Measurements from ENCODE around the gene MYRIP.

The MYRIP gene

DNA sequence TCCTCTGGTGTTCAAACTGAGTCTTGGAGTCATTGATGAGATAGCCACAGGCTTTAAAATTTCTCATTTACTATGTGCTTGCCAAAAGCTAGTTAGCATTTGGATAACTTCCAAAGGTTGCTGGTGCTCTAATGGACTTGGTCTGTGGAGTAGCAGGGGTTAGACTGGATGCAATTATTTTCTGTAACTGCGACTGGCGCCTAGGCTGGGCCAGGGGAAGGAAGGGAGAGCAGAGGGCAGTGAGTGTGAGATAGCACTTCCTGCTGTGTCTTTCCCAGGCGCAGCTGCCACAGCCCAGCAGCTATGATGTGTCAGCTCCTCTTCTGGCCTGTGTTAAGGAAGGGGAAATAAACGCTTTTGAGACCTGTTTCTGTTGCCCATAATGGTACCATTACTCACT lies 98.6 kb downstream of the MYRIP start:
- DNase-seq (ENCODE audit: low spot score) = no peak

DNA sequence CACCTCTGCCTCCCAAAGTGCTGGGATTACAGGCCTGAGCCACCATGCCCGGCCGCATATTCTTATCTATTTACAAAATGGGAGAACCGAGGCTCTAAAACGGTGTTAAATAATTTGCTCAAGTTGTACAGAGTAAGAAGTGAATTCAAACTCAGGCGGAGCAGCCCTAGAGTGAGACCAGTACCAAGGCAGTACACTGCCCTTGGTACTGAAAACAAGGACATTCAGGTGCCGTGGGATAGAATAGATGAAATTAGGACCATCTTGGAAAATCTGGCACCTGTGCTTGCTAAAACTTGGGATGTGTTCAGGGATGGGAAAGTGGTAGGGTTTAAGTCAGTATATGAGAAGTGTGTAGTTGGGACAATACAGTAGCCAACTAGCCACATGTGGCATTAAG lies 100.7 kb downstream of the MYRIP start:
- no peak for DNase-seq (ENCODE audit: low spot score)

DNA sequence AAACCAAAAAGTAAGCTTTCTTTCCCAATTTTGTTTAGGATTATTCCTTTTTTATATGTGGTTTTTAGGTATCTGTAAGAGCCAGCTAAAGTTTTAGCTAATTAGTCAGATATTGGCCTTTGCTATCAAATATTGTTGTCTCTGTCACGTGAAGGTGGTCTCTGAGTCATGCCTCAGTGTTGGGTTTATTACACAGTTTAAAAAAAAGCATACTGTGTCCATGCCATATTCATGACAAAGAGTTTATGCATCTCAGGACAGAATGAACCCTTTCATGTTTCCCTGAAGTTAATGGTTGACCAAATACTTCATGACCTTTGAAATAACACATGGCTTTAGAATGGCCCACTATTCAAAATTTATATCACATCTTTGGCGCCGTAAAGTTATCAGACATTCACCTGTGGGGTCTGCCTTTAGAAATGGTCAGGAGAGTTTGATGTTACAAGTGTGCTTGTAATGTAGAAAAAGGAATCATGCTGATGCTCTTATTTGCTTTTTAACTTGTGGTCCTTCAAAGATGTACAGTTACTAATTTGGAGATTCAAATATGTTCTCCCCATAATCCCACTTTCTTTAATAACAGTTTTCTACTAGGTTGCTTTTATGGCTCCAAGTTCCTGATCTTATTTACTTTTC lies 101.5 kb downstream of the MYRIP start:
- DNase-seq (ENCODE audit: low spot score) = no peak

DNA sequence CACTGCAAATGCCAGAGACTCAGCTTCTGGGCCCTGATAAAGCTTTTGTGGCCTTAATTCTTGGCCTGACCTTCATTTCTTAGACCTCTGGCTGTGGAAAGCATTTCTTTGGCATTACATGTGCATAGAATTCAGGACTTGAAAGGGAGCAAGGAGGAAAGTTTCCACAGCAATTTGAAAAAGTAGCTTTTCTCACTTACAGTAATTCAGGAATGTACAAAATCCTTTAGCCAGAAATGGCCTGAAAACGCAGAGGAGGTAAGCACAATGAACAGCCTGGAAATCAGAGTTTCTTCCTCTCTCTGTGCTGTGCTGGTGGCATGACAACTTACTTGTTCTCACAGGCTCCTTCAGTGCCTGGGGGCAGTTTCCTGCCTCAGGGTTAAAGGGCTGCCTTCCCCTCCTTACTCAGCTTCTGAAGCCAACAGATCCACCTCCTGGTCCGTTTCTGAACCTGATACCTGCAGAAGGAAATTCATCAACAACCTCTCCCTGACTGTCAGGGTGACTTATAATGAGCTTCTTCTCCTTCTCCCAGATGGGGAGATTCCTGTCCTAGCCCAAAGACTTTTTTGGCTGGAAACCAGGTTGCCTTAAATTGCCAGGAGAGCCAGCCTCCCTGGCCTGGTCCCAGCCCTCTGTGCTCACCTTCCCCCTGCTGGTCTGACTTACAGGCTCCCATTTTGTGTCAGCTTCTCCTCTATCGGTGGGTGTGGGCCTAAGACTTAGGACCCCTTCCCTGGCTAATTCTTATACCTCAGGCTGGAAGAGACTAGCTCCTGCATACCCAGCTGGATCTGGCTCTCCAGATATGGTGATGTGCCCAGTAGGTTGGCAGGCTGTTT lies 102.3 kb downstream of the MYRIP start:
- DNase-seq (ENCODE audit: low spot score) = no peak

DNA sequence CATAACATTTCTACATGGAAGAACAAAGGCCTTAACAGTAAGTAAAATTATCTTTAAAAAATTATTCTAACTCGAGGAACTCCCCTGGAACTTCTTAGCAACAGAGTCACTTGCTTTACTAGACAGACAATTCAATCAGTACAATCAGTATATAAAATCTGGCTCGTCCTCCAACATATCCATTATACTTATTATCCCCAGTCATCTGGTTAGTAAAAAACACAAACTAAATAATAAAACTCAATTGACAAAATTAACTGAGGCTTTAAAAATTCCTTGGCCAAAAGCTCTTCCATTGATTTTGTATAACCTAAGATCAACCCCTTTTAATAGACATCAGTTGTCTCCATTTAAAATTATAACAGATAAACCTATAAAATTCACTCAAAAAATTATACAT lies 105.6 kb downstream of the MYRIP start:
- DNase-seq (ENCODE audit: low spot score) = no peak

DNA sequence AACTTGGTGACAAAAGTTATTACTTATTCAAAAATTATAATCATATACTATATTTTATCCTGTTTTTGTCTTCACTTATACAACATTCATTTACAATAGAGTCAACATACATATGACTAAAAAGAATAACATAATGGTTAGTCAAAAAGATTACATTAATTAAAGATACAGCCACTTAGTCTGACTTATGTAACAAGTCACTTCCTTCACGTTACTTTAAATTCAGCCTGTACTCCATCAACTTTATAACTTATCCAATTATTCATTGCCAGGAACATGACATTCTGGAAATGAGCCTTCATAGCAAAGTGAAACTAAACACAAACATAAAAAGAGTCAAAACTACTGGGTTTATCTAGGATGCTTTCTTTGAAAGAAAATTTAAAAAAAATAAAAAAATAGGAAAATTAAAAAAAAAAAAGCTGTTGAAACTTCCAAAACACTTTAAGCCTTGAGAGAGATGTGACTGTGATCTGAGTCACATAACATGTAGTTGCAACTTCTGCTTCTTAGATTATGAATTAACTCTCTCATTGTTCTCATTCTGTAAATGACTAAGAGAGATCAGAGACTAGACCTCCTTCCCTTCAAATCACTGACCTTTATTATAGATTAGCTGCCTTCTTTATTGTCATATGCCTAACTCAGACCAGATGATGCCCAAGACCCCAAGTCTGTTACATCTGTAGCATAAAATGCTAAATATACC lies 107.8 kb downstream of the MYRIP start:
- no peak for DNase-seq (ENCODE audit: low spot score)

DNA sequence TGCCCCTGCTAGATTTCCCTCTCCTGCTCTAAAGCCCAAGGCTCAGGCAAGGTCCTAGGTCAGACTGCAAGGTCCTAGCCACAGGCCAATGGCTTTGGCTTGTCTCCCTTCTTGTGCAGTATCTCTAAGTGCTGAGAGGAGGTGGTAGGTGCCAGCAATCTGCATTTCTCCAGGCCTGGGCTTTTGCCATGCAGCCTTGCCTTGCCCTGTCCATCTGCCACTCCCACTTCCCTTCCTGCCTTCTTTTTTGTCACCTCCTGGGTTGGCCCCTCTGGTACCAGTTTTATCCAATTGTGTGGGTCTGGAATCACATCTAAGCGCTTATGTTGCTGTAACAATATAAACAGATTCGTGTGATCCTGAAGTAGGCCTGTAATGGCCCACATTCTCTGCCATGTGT lies 109.9 kb downstream of the MYRIP start:
- DNase-seq (ENCODE audit: low spot score) = no peak

DNA sequence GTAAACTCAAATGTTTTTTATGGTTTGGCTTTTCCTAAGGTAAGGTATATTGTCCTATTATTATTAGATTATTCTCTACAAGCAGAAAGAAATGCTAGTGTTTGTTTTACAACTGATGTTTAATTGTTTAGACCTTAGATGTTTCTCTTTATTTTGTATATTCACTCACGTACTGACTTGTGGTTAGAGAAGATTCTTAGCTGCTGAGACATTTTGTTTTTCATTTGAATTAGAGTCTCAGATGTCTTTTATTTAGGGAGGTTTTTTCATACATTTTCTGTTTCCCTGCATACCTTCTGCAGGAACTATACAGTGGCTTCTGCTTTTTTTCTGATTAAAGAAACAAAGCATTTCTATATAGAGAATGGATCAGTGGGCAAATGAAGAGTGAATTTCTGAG lies 110.9 kb downstream of the MYRIP start:
- no peak for DNase-seq (ENCODE audit: low spot score)

DNA sequence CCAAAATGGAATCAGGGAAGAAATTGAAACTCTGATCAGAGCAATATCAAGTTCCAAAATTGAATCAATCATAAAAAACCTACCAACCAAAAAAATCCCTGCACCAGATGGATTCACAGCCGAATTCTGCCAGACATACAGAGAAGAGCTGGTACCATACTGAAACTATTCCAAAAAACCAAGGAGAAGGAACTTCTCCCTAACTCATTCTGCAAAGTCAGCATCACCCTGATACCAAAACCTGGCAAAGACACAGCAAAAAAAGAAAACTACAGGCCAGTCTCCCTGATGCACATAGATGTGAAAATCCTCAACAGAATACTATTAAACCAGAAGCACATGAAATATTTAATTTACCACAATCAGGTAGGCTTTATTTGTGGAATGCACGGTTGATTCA lies 118.1 kb downstream of the MYRIP start:
- DNase-seq (ENCODE audit: low spot score) = no peak

DNA sequence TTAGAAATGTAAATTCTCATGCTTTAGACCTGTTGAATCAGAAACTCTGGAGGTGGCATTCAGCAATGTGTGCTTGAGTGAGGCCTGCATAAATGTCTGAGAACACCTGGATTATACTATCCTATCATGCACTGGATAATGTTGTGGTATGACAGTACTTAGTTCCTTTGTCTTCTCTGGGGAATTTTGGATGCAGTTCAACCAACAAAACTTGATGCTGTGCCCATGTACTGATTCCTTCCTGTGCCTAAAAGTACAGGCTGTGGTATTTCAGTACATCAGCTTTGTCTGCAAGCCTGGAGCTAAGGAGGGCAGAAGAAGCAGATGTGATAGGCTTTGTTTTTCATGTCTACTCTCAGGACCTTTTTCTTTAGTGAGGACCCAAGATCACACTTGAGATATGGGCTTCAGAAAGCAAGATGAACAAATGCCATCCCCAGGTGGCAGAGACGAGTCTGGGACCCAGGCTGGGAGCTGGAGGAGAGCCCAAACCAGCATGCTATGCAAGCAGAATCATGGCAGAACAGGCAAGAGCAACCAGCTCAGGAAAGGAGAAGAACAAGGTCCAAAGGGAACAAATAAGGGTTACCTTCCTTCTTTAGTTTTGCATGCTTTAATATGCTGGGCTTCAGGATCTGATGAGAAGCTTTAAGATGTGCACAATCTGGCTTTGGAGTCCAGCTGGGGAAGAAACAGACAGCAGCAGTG lies 124.7 kb downstream of the MYRIP start:
- DNase-seq (ENCODE audit: low spot score) = no peak

DNA sequence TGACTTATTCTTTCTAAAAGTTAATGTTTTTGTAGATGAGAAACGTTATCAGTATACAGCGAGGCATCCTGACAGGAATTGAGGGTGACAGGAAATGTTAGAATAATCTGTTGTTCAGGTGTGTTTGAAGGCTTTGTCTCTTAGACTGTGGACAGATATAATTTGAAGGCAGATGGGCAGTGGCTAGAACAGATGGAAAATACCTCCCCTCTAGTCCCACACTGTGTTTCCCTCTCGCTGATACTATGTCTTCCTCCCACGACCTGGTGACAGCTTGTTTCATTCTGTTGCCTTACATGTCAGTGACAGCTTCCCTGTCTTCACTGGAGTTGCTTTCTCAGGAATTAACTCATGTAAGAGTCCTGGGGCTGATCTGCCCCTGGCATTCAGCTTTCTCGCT lies 125.3 kb downstream of the MYRIP start:
- no peak for DNase-seq (ENCODE audit: low spot score)

DNA sequence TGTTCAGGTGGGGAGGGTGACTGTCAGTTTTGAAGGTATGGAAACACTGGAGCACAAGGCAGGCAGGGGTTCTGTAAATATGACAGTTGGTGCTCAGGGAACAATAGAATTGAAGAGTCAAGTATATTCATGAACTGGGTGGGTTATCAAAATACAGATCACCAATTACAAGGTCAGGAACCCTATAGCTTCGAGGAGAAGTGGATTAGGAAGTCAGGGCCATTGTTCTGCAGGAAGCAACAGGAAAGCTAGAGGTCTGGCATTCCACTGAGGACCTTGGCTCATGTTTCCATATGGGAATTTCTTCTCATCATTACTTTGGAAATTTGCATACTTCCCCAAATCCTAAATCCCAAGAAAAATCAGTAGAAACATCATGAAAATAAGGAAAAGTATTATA lies 125.9 kb downstream of the MYRIP start:
- no peak for DNase-seq (ENCODE audit: low spot score)

DNA sequence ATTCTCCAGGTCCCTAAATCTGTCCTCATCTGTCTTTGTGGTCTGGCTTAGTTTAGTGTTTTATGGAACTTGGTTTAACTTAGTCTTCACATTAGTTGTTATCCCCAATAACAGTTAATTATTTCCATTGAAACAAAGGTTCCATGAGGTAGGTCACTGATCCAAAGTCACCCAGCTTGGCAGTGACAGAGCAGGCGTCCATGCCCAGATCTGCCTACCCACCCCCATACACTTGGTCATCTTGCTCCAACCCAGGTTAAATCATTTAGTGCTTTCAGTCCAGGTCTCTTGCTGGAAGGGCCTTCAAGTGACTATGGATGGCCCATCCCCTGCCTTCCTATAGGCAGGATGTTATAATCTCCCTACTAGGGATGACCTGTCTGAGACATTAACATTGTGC lies 127.4 kb downstream of the MYRIP start:
- DNase-seq (ENCODE audit: low spot score) = no peak

DNA sequence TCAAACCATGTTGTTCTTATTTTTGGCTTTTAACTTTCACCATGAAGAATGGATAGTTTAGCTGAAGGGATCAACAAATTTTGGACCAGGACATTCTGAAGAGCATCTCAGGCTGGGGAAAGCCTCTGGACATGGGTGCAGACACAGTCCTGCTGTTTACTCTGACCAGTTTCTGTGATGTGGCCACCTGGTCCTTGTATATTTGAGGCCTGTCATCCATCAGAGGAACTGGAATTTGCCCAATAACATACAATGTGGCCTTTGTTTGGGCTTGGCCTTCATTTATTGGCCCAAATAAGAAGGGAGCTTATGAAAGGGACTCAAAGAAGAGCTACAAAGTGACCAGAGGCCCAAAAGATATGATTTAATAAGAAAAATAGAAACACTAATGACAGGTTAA lies 127.9 kb downstream of the MYRIP start:
- DNase-seq (ENCODE audit: low spot score) = no peak

DNA sequence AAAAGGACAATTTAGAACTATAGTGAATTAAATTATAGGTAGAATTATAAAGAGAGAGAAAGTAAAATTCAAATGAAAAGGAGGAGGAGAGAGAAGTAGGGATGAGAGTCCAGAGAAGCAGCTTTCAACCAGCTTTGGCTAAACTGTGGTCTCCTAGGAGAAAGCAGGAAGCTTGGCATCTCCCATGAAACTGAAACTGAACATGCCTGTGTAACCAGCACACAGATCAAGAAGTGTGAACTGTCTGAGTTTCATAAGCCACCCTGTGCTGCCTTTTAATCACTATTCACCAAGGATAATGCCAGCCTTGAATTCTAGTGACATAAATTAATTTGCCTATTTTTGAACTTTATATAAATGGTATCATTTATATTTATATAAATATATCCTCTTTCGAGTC lies 128.5 kb downstream of the MYRIP start:
- no peak for DNase-seq (ENCODE audit: low spot score)

DNA sequence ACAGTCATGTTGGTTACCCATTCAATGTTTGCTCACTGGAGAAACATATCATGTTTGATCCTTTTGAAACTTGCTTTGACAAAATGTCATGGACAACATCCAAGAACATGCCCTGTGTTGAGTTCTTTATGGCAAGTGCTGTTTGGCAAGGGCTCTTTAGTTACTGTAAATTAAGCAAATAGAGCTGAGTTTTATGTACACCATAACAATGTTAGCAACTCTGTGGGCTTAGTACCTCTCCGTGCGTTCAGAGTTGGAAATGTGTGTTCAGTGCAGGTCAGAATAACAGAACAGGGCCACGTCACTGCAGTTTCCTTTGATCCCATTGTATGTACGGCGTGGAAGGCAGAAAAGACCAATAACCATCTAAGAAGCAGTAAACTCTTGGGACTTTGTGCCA lies 132.5 kb downstream of the MYRIP start:
- DNase-seq (ENCODE audit: low spot score) = no peak

DNA sequence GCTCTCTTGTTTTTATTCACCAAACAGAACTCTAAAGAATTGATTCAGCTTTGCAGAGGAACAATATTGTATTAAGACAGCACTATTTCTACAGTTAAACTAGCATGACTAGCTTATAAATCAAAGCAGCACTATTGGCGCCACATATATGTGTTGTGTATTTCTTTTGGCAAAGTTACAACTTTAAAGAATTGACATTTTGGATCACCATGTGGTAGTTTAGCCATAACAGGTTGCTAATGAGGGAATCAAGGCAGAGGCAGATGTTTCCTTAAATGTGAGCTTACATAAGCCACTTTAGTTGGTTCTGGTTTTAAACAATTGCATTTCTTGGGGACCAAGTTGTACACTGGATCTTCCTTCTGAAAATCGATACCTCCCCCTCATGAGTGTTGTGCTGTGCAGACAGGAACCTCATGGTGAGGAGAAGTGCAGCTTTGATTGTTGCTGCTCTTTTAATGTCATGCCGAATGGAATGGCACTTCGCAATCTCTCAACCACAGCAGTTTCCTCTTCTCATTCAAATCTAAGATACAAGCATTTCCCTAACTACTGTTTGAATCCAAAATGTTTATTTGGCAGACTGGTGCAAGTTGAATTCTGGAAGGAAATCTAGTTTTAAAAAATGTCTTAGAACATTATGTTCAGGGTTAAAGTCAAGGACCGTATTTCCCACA lies 151.2 kb downstream of the MYRIP start:
- no peak for DNase-seq (ENCODE audit: low spot score)

DNA sequence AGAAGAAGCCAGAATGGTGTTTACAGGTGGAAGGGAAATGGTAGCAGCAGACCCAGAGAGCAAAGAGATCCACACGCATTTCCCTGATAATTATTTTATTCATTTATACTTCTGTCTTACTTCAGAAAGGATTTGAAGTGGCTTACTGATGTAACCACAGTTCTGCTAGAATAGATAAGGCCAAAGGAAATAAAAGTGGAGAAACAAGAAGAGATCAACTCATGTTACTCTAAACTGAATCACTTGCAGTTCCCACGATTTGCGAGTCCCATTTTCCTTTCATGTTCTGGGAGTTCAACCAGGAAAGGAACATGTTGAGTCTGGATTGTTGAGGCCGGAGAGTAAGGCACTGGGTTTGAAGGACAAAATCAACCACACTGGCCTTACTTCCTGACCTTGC lies 151.8 kb downstream of the MYRIP start:
- no peak for DNase-seq (ENCODE audit: low spot score)

DNA sequence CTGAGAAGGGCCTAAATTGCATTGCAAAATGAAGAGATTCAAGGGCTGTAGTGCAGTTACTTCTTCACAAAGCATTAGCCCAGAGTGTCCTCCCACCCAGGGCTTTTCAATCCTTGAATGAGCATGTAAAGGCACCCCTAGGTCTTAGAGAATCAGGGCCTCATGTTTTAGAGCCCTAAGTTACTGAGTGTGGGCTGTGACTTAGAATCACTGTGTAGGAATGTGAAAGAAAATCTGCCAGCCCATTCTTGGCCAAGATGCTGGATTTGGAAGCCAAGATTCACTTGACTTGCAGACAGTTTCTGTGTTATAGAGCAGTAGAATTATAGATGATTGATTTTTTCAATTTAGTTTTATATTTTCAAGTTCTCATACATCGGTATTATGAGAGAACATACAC lies 153.2 kb downstream of the MYRIP start:
- DNase-seq (ENCODE audit: low spot score) = no peak

DNA sequence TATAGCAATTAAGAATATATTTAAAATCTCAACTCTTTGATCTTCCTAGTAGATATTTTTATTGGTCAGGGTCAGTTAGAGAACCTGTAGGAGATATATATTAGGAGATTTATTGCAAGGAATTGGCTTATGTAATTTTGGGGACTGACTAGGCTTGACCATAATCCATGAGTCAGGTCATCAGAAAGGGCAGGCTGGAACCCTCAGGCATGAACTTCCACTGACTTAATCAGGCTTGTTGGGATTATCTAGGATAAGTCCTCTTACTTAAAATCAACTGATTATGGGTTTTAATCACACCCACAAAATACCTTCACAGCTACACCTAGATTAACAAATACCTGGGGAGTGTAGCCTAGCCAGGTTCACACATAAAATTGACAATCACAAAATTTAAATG lies 156.1 kb downstream of the MYRIP start:
- DNase-seq (ENCODE audit: low spot score) = no peak

DNA sequence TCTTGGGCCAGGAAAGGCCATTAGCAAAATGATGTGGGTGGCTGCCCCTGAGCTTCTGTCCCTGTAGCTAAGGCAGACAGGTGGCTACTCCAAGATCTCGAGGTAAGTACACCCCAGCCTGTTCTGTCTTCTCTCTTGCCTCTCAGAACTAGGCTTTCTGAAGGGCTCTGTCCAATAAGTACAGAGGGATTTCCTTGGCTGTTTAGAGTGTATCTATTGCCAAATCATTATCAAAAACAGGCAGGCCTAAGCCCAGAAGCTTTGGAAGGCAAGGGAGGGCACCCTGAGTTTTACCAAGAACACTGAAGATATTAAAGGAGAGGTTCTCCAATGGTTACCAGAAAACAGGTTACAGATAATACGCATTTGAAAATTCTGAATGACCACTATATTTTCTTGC lies 156.6 kb downstream of the MYRIP start:
- no peak for DNase-seq (ENCODE audit: low spot score)

DNA sequence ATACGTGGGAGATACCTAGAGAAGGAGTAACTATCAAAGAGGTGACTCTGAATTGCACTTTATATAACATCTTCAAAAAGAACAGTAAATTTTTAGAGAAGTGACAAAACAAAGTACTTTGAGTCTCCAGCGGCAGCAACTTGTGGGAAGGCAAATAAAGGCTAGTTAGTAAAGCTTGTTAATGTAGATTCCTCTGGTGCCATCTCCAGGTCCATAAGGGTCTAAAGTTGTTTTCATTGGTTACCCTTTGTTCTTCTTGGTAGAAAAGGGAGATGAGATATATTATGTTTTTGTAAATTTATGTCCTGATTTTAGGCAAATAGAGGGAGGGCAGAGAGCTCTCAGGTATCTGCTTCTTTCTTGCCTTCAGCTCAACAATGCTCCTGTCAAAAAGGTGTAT lies 161.6 kb downstream of the MYRIP start:
- DNase-seq (ENCODE audit: low spot score) = no peak

Data from HuH-7.5 (cell line).